ENCODE measurements around the gene PRR12. TPM values are rescaled to one million over a fixed set of nuclear protein-coding genes. Genes with fewer than 3 reads are reported as not detected.

PRR12 gene
- total and polyA plus RNA-seq, 2 donors from 2014 or later, result 4.9 to 27.4 TPM

DNA sequence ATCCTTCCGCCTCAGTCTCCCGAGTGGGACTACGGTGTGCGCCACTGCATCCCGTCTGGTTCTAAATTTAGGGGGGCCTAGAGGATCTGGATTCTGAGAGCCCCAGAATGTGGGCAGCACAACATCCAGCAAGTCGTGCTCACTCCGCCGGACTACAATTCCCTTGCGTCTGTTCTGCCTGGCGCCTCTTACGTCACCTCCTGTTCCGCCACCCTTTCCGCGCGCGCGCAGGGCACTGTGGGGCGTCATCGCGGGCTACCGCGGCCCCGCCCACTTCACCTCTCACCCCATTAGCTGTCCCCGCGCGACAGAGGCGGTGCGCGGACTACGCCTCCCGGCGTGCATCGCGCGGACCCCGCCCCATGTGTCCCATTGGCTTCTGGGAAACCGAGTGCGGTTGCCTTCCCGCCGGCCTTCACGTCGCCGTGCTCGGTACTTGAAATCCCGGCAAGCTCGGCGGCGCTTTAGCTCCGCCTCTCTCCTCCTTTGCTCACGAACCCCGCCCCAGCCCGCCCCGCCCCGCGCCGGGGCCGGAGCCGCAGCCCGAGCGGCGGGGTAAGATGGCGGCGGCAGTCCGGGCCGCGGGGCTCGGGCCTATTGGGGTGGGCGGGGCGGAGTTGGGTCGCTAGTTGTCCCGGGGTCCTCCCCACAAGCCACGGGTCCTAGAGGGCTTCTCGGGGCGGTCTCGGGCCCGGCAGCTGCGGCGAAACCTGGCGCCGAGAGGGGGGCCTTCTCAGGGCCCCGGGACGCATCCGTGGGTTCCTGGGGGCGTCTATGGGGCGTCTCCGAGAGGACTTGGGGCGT lies 50.9 kb downstream of the PRR12 start, which contains the start of gene SCAF1:
Gene SCAF1, plus strand, starts transcription at position 522 of the 804 bp plus-strand sequence. CDS start 2,818 bp downstream, outside the sequence.
- H3K4me3 ChIP-seq (ENCODE audit: low read length in 3 of 3), result peak within 1 kb of the TSS; percentile 71 to 100 (median 97)
- FAIRE-seq (peak; percentile 88), DNase-seq (peak; percentile 99 to 100 (median 99))
- TF ChIP-seq, protein P1, sequence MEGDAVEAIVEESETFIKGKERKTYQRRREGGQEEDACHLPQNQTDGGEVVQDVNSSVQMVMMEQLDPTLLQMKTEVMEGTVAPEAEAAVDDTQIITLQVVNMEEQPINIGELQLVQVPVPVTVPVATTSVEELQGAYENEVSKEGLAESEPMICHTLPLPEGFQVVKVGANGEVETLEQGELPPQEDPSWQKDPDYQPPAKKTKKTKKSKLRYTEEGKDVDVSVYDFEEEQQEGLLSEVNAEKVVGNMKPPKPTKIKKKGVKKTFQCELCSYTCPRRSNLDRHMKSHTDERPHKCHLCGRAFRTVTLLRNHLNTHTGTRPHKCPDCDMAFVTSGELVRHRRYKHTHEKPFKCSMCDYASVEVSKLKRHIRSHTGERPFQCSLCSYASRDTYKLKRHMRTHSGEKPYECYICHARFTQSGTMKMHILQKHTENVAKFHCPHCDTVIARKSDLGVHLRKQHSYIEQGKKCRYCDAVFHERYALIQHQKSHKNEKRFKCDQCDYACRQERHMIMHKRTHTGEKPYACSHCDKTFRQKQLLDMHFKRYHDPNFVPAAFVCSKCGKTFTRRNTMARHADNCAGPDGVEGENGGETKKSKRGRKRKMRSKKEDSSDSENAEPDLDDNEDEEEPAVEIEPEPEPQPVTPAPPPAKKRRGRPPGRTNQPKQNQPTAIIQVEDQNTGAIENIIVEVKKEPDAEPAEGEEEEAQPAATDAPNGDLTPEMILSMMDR (IDR thresholded peaks at IDR 0.05; ENCODE audit: borderline replicate concordance, extremely low read depth, insufficient read depth), result no peak
- no peaks in the 10 kb centered on the region for H3K9me3 ChIP-seq (ENCODE audit: control insufficient read depth in 2 of 3, insufficient read depth in 1 of 3, low read length in 3 of 3)
- H3K27ac ChIP-seq (ENCODE audit: low read depth in 2 of 2, low read length in 2 of 2), result peak within 1 kb of the TSS; percentile 99 to 100
- H3K36me3 ChIP-seq (ENCODE audit: control insufficient read depth in 2 of 3, insufficient read depth in 3 of 3, low read length in 3 of 3), result peaks cover 0 to 7% (median 5%) of the 10 kb centered on the region in 3 donors
- H3K4me1 ChIP-seq (ENCODE audit: control insufficient read depth in 2 of 3, insufficient read depth in 2 of 3, low read depth in 1 of 3, low read length in 3 of 3), result peaks cover 7 to 21% (median 14%) of the 10 kb centered on the region in 3 donors
- no peaks in the 10 kb centered on the region for H3K27me3 ChIP-seq (ENCODE audit: control insufficient read depth, insufficient read depth, low read length)
- intact Hi-C loops (cut with DNase I), result no loop called here
- peak within 1 kb of the TSS; percentile 77 to 100 (median 97) for H3K9ac ChIP-seq (ENCODE audit: low read length in 3 of 3)

DNA sequence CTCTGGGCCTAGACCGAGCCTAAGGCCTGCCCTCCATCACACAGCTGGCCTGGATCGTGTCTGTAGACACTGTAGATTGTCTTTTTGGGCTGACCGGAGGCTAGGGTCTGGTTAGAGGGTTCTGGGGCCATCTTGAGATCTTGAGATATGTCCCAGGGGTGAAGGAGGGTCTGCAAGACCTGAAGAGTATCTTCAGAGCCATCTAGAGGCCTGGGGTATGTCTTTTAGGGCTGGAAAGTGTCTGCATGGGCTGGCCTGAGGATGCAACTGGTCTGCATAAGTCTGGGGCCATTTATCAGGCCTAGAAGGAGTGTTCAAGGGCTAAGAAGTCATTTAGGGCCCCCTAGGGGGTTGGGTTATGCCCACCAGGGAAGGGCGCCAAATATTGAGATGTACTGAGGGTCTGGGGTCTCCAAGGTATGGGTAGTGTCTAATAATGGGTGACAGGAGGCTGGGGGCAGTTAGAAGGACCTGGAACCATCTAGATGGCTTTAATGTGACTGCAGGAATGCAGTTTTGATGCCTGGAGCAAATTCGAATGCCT lies 51.6 kb downstream of the PRR12 start:
- intact Hi-C loops (cut with DNase I), result no loop called here
- peaks cover 7 to 20% (median 14%) of the 10 kb centered on the region in 3 donors for H3K4me1 ChIP-seq (ENCODE audit: control insufficient read depth in 2 of 3, insufficient read depth in 2 of 3, low read depth in 1 of 3, low read length in 3 of 3)

DNA sequence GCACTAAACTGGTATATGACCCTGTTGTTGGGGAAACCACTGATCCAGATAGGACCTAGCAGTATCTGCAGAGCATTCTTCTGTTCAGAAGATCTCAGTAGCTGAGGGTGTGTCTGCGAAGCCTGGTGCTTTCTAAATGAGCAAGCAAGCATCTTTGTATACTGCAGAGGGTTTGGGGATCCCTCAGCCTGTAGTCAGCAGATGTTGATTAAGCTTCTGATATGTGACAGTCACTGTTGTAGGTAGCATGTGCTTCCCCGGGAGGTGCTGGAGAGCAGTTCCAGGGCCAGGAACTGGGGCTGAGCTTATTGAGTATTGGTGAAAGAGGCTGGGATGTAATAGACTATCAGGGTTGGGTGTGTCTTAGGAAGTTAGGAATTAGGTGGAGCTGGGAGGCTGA lies 52.5 kb downstream of the PRR12 start:
- Histone ChIP-seq H3K4me3 (ENCODE audit: low read length in 3 of 3) (no peak overlapping the region), H3K36me3 (ENCODE audit: control insufficient read depth in 2 of 3, insufficient read depth in 3 of 3, low read length in 3 of 3) (peaks cover 0 to 11% (median 5%) of the 10 kb centered on the region in 3 donors), H3K27ac (ENCODE audit: low read depth in 2 of 2, low read length in 2 of 2) (no peak overlapping the region), H3K27me3 (ENCODE audit: control insufficient read depth, insufficient read depth, low read length) (no peaks in the 10 kb centered on the region), H3K4me1 (ENCODE audit: control insufficient read depth in 2 of 3, insufficient read depth in 2 of 3, low read depth in 1 of 3, low read length in 3 of 3) (peaks cover 7 to 15% (median 14%) of the 10 kb centered on the region in 3 donors), H3K9me3 (ENCODE audit: control insufficient read depth in 2 of 3, insufficient read depth in 1 of 3, low read length in 3 of 3) (no peaks in the 10 kb centered on the region), H3K9ac (ENCODE audit: low read length in 3 of 3) (no peak overlapping the region)
- FAIRE-seq, result no peak
- DNase-seq, result no peak
- TF ChIP-seq, protein P1 (IDR thresholded peaks at IDR 0.05; ENCODE audit: borderline replicate concordance, extremely low read depth, insufficient read depth), result no peak
- intact Hi-C loops (cut with DNase I), result no loop called here

More for the DNA sequence above, 51.6 kb downstream of the PRR12 start:
- no peak for FAIRE-seq
- peak overlapping the region; percentile 68 to 90 for H3K27ac ChIP-seq (ENCODE audit: low read depth in 2 of 2, low read length in 2 of 2)
- H3K9ac ChIP-seq (ENCODE audit: low read length in 3 of 3), result peak overlapping the region; percentile 49 to 100 (median 97)
- H3K27me3 ChIP-seq (ENCODE audit: control insufficient read depth, insufficient read depth, low read length), result no peaks in the 10 kb centered on the region
- peaks cover 0 to 11% (median 5%) of the 10 kb centered on the region in 3 donors for H3K36me3 ChIP-seq (ENCODE audit: control insufficient read depth in 2 of 3, insufficient read depth in 3 of 3, low read length in 3 of 3)
- TF ChIP-seq, protein P1 (IDR thresholded peaks at IDR 0.05; ENCODE audit: borderline replicate concordance, extremely low read depth, insufficient read depth), result no peak
- DNase-seq, result peak in 2 of 5 donors; percentile 19 to 29
- H3K4me3 ChIP-seq (ENCODE audit: low read length in 3 of 3), result peak overlapping the region; percentile 70 to 100 (median 97)
- H3K9me3 ChIP-seq (ENCODE audit: control insufficient read depth in 2 of 3, insufficient read depth in 1 of 3, low read length in 3 of 3), result no peaks in the 10 kb centered on the region
